ENCODE measurements around the gene RIOK1. TPM values are rescaled to one million over a fixed set of nuclear protein-coding genes. Genes with fewer than 3 reads are reported as not detected.

Gene RIOK1
- total and polyA plus RNA-seq, 2 of the 13 experiments (the other 11 are each of a cell fraction or from before 2014, with no cell fraction given): 9.4 to 37.8 TPM

GRCh38 chr6:7389451-7390225 is at the start of gene RIOK1, which contains the start of gene CAGE1 (continued):
- TF ChIP-seq DMTF1 (CRISPR knock-in tag; IDR thresholded peaks at IDR 0.05): no peak
- TF ChIP-seq CTCF (CRISPR knock-in tag; IDR thresholded peaks at IDR 0.05): peak; percentile 52
- TF ChIP-seq HMG20A (CRISPR knock-in tag; IDR thresholded peaks at IDR 0.05; ENCODE audit: borderline replicate concordance): peak; percentile 14; the same call in 1 of the 2 replicates
- TF ChIP-seq MAZ (IDR thresholded peaks at IDR 0.05; ENCODE audit: borderline replicate concordance, low read depth, low read length): peak; percentile 42; the same call in 1 of the 2 replicates
- peak; percentile 88 for TF ChIP-seq MAZ (CRISPR knock-in tag; IDR thresholded peaks at IDR 0.05; ENCODE audit: low read depth)
- peak; percentile 96 for TF ChIP-seq NRL (CRISPR knock-in tag; IDR thresholded peaks at IDR 0.05; ENCODE audit: borderline replicate concordance)
- peak; percentile 65; the same call in 1 of the 2 replicates for TF ChIP-seq IRF1 (CRISPR knock-in tag; IDR thresholded peaks at IDR 0.05; ENCODE audit: low read depth)
- TF ChIP-seq PHB2 (IDR thresholded peaks at IDR 0.05; ENCODE audit: partially characterized antibody): no peak
- peak; percentile 96 for TF ChIP-seq ZBTB42 (CRISPR knock-in tag; IDR thresholded peaks at IDR 0.05)
- TF ChIP-seq ZNF549 (CRISPR knock-in tag; IDR thresholded peaks at IDR 0.05): peak; percentile 24; the same call in 1 of the 2 replicates
- TF ChIP-seq ZNF276 (CRISPR knock-in tag; IDR thresholded peaks at IDR 0.05; ENCODE audit: low read depth): peak; percentile 74; the same call in 1 of the 2 replicates
- TF ChIP-seq PITX1 (CRISPR knock-in tag; IDR thresholded peaks at IDR 0.05): peak; percentile 69; the same call in 1 of the 2 replicates
- no peak; the same call in 1 of the 2 replicates for TF ChIP-seq TRAFD1 (CRISPR knock-in tag; IDR thresholded peaks at IDR 0.05; ENCODE audit: borderline replicate concordance)
- peak; percentile 97; the same call in 1 of the 2 replicates for TF ChIP-seq ZNF598 (CRISPR knock-in tag; IDR thresholded peaks at IDR 0.05; ENCODE audit: borderline replicate concordance)
- peak; percentile 94 for TF ChIP-seq ZNF414 (CRISPR knock-in tag; IDR thresholded peaks at IDR 0.05)
- TF ChIP-seq RFXAP (CRISPR knock-in tag; IDR thresholded peaks at IDR 0.05; ENCODE audit: borderline replicate concordance): peak; percentile 70; the same call in 1 of the 2 replicates

Measured in HepG2 (cell line).